Ovary (tissue), 3 donors: ENCODE results near the gene UROD.

Source experiments
- EP300 ChIP-seq: sonication (generic); formaldehyde crosslinking; IDR thresholded peaks from one replicate; pipeline ENCODE4 v1.6.1; 2017; ENCODE audit warnings: antibody characterized with exemption
- TF ChIP-seq, protein P1 (sequence below), 3 donors: fragments of 450-650 bp in 2 of 3; fragments of 200-600 bp in 1 of 3; IDR thresholded peaks; one replicate each; pipeline versions ENCODE4 v1.5.1 to v1.8.0; 2016 to 2022; ENCODE audit warnings: antibody characterized with exemption in 3 of 3, mild to moderate bottlenecking in 1 of 3
- donor health status: DM: no; HTN: no; CAD: no.

DNA sequence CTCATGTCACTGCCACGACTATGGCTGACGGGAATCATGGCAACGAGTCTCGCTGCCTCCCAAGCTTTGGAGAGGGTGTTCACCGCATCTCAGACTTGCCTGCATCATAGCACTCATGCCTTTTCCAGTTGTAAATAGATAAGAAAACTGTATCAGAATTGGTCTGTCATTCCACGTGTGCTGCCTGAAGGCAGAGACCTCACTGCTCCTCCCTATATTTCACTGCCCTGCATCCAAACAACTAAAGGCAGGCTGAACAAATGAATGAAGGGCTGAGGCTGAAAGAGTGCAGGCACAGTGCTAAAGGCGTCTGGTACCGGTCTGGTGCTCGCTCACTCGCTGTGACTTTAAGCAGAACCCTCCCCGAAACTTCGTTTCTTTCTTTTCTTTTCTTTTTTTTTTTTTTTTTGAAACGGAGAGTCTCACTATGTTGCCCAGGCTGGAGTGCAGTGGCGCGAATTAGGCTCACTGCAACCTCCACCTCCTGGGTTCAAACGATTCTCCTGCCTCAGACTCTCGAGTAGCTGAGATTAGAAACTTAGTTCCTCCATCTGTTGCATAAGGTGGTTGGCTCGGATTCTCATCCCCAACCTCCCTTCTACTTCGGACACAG, 26.2 kb upstream of the UROD start:
- TF ChIP-seq, protein P1, sequence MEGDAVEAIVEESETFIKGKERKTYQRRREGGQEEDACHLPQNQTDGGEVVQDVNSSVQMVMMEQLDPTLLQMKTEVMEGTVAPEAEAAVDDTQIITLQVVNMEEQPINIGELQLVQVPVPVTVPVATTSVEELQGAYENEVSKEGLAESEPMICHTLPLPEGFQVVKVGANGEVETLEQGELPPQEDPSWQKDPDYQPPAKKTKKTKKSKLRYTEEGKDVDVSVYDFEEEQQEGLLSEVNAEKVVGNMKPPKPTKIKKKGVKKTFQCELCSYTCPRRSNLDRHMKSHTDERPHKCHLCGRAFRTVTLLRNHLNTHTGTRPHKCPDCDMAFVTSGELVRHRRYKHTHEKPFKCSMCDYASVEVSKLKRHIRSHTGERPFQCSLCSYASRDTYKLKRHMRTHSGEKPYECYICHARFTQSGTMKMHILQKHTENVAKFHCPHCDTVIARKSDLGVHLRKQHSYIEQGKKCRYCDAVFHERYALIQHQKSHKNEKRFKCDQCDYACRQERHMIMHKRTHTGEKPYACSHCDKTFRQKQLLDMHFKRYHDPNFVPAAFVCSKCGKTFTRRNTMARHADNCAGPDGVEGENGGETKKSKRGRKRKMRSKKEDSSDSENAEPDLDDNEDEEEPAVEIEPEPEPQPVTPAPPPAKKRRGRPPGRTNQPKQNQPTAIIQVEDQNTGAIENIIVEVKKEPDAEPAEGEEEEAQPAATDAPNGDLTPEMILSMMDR (IDR thresholded peaks at IDR 0.05) = no peak
- no peak for TF ChIP-seq EP300
